K562 (cell line): ENCODE data around the gene NECTIN4. TPM values are rescaled to one million over a fixed set of nuclear protein-coding genes. Genes with fewer than 3 reads are reported as not detected.

ENCODE experiments used
- ATAC-seq: fragments of 200-7000 bp; cut with Tn5 transposase; 3 replicates; pipeline ENCODE4 v1.9.1; 2020; ENCODE audit warnings: moderate library complexity
- BruUV-seq: library from RNA; stranded (reverse); fragments of 400-500 nt; replicated peaks from 2 replicates; lab custom pipeline; 2021; lab: Mats Ljungman, UMichigan
- CTCF ChIA-PET: fragments of 300-600 bp; formaldehyde crosslinking; extraction: SDS; loops from one replicate; lab custom pipeline; 2021; ENCODE audit warnings: low intra/inter-chr PET ratio; lab: Yijun Ruan, JAX
- POLR2A ChIA-PET: fragments of 300-600, 350-650 bp; sonication (Branson Sonifier 250); formaldehyde crosslinking; extraction: SDS; loops from one replicate; lab custom pipeline; 2021; ENCODE audit warnings: antibody characterized with exemption, inconsistent platforms; lab: Yijun Ruan, JAX
- DNase-seq, 4 experiments: peaks; one replicate each; pipeline versions ENCODE4 v3.0.0 to v3.0.0-alpha.2; 2011 to 2018; ENCODE audit warnings: low spot score in 3 of 4, mixed read lengths in 3 of 4; ENCODE audit errors: extremely low read depth in 1 of 4
- FAIRE-seq: peaks from 2 replicates; lab custom pipeline; 2011; peaks lifted over from hg19 to GRCh38; lab: Jason Lieb, UNC
- H2AFZ ChIP-seq: 2 replicates; pipeline ENCODE4 v1.6.0; 2011; ENCODE audit warnings: low read depth, low read length, control low read depth, inconsistent platforms
- H3K27ac ChIP-seq: fragments of 200-600 bp; 3 replicates; pipeline ENCODE4 v1.8.0; 2011; ENCODE audit warnings: low read depth, mild to moderate bottlenecking, control low read depth, inconsistent platforms, low read length, moderate library complexity, mixed read lengths; ENCODE audit errors: extremely low read depth
- H3K27me3 ChIP-seq, 2 experiments: fragments of 300-600 bp in 1 of 2; 2 replicates in 1 of 2; 3 replicates in 1 of 2; pipeline versions ENCODE4 v1.6.0 to v1.8.0; 2011; ENCODE audit warnings: inconsistent platforms in 2 of 2, low read length in 2 of 2, mild to moderate bottlenecking in 1 of 2, mixed read lengths in 1 of 2, moderate library complexity in 1 of 2; ENCODE audit not compliant: control insufficient read depth in 2 of 2, insufficient read depth in 2 of 2
- H3K36me3 ChIP-seq: fragments of 300-600 bp; 3 replicates; pipeline ENCODE4 v1.8.0; 2011; ENCODE audit warnings: mild to moderate bottlenecking, low read length, inconsistent platforms; ENCODE audit not compliant: control insufficient read depth, insufficient read depth
- H3K4me1 ChIP-seq, 2 experiments: fragments of 200-600 bp in 1 of 2; replicated peaks in 1 of 2; 2 replicates in 1 of 2; 3 replicates in 1 of 2; pipeline versions ENCODE4 v1.5.1 to v1.8.0; 2011; ENCODE audit warnings: inconsistent platforms in 2 of 2, low read length in 2 of 2, mild to moderate bottlenecking in 1 of 2, mixed read lengths in 1 of 2, moderate library complexity in 1 of 2; ENCODE audit not compliant: control insufficient read depth in 2 of 2, insufficient read depth in 2 of 2
- H3K4me2 ChIP-seq: 2 replicates; pipeline ENCODE4 v1.6.1; 2011; ENCODE audit warnings: low read length, control low read depth, inconsistent platforms, mixed read lengths; ENCODE audit not compliant: insufficient read depth
- H3K4me3 ChIP-seq: fragments of 200-600 bp; sonication (generic), shearing (Covaris generic); 2 replicates; pipeline ENCODE4 v1.5.1; 2016; ENCODE audit warnings: control low read depth, inconsistent platforms
- H3K79me2 ChIP-seq: fragments of 200-600 bp; 3 replicates; pipeline ENCODE4 v1.8.0; 2011; ENCODE audit warnings: low read length, inconsistent platforms; ENCODE audit not compliant: control insufficient read depth, insufficient read depth
- H3K9ac ChIP-seq, 2 experiments: 2 replicates each; pipeline versions ENCODE4 v1.6.0 to v1.6.1; 2011; ENCODE audit warnings: low read depth in 2 of 2, low read length in 2 of 2, control low read depth in 1 of 2, inconsistent platforms in 1 of 2, mild to moderate bottlenecking in 1 of 2, mixed read lengths in 1 of 2; ENCODE audit not compliant: insufficient read depth in 1 of 2
- H3K9me1 ChIP-seq: one replicate; pipeline ENCODE4 v1.6.0; 2011; ENCODE audit warnings: inconsistent platforms, mild to moderate bottlenecking, low read length, moderate library complexity; ENCODE audit not compliant: control insufficient read depth, insufficient read depth
- H3K9me3 ChIP-seq: replicated peaks from 2 replicates; pipeline ENCODE4 v1.5.1; 2011; ENCODE audit warnings: low read depth, low read length, inconsistent platforms; ENCODE audit not compliant: control insufficient read depth, insufficient read depth
- H4K20me1 ChIP-seq: replicated peaks from 2 replicates; pipeline ENCODE4 v1.6.1; 2011; ENCODE audit warnings: low read length, inconsistent platforms, mixed read lengths; ENCODE audit not compliant: control insufficient read depth, insufficient read depth
- CEBPG ChIP-seq, 3 experiments: fragments of 200-800 bp in 1 of 3; sonication (Bioruptor generic) in 1 of 3; sonication (generic) in 1 of 3; formaldehyde crosslinking in 1 of 3; IDR thresholded peaks in 2 of 3; conservative IDR thresholded peaks in 1 of 3; 2 replicates each; pipeline versions ENCODE4 v1.6.1 to v1.8.0; 2016 to 2022; ENCODE audit warnings: missing compliant biosample characterization in 2 of 3, missing genetic modification characterization in 2 of 3, mild to moderate bottlenecking in 1 of 3, missing genetic modification reagents in 1 of 3
- COPS2 ChIP-seq: fragments of 450-650 bp; conservative IDR thresholded peaks from 2 replicates; pipeline ENCODE4 v1.6.1; 2016; ENCODE audit warnings: mild to moderate bottlenecking, moderate library complexity
- CREB1 ChIP-seq, 2 experiments: sonication (generic) in 1 of 2; formaldehyde crosslinking in 1 of 2; IDR thresholded peaks; 2 replicates each; pipeline versions ENCODE4 v1.6.1 to v1.8.0; 2012 to 2022; ENCODE audit warnings: inconsistent platforms in 1 of 2, mild to moderate bottlenecking in 1 of 2, missing genetic modification reagents in 1 of 2, moderate library complexity in 1 of 2
- ETV5 ChIP-seq: sonication (generic); formaldehyde crosslinking; IDR thresholded peaks from 2 replicates; pipeline ENCODE4 v1.4.0; 2020; ENCODE audit warnings: low read depth, mild to moderate bottlenecking, missing genetic modification reagents
- KLF13 ChIP-seq: fragments of 450-650 bp; IDR thresholded peaks from 2 replicates; pipeline ENCODE4 v1.6.1; 2016; ENCODE audit warnings: missing genetic modification characterization, low read depth, mild to moderate bottlenecking, missing compliant biosample characterization, moderate library complexity, borderline replicate concordance
- MTA1 ChIP-seq: fragments of 450-650 bp; IDR thresholded peaks from 2 replicates; pipeline ENCODE4 v1.6.1; 2017; ENCODE audit warnings: borderline replicate concordance
- NCOA1 ChIP-seq: fragments of 450-650 bp; IDR thresholded peaks from 2 replicates; pipeline ENCODE4 v1.6.1; 2016; ENCODE audit warnings: low read depth
- TEAD4 ChIP-seq, 2 experiments: sonication (generic) in 1 of 2; formaldehyde crosslinking in 1 of 2; IDR thresholded peaks; 2 replicates each; pipeline versions ENCODE4 v1.6.1 to v1.8.0; 2012 to 2022; ENCODE audit warnings: borderline replicate concordance in 1 of 2, inconsistent platforms in 1 of 2, low read length in 1 of 2, mild to moderate bottlenecking in 1 of 2, missing genetic modification reagents in 1 of 2
- ZNF12 ChIP-seq: sonication (generic); formaldehyde crosslinking; IDR thresholded peaks from 2 replicates; pipeline ENCODE4 v1.4.0; 2020; ENCODE audit warnings: mild to moderate bottlenecking, missing genetic modification reagents
- WGBS: fragments of 100-300 bp; shearing (Covaris generic); methylation state at CpG from one replicate; pipeline ENCODE4 v1.1.6; 2016; ENCODE audit warnings: low coverage, mixed read lengths; ENCODE audit not compliant: insufficient coverage; ENCODE audit errors: missing lambda C conversion rate; 5-methylcytosine and 5-hydroxymethylcytosine counted together
- in situ Hi-C: fragments of 300-500 bp; cut with MboI; formaldehyde crosslinking; loops from 4 replicates; pipeline ENCODE4 v1.15.0; 2018; ENCODE audit warnings: inconsistent platforms, mixed read lengths
- intact Hi-C: fragments of 100-400 bp; cut with micrococcal nuclease; formaldehyde crosslinking; loops from 2 replicates; pipeline ENCODE4 v1.14.2; 2022
- polyA plus RNA-seq, 8 experiments: library from polyadenylated mRNA; depleted of rRNA in 4 of 8; stranded (reverse) in 5 of 8; unstranded in 3 of 8; fragments of >200 nt; fragmentation: Nextera tagmentation in 2 of 8; fragmentation: Illumina TruSeq in 1 of 8; extraction: Ambion mirVana in 2 of 8; extraction: Trizol in 1 of 8; gene quantifications; 2 replicates each; pipeline versions ENCODE4 v1.2.1 to v1.2.3, GENCODE V29; 2011 to 2014; ENCODE audit warnings: inconsistent platforms in 1 of 8, missing spikeins in 1 of 8
- total RNA-seq, 7 experiments: library from RNA; depleted of rRNA in 6 of 7; stranded (reverse); fragments of >200 nt in 6 of 7; fragmentation: Illumina TruSeq in 2 of 7; extraction: Trizol in 2 of 7; gene quantifications; 2 replicates each; pipeline versions ENCODE4 v1.2.1 to v1.2.3, GENCODE V29; 2011 to 2021; ENCODE audit warnings: low replicate concordance in 1 of 7

NECTIN4 gene
- total and polyA plus RNA-seq, 9 of the 15 experiments (the other 6 are each of a cell fraction or from before 2014, with no cell fraction given), result 0.01 to 0.09 TPM; not detected in 7

- Histone ChIP-seq H4K20me1 (no peaks in the 10 kb centered on the region), H3K9ac (peak overlapping the region in 1 of 2 experiments; percentile 73; a peak in 2 of 4 replicates), H3K36me3 (no peaks in the 10 kb centered on the region; the same call in 2 of the 3 replicates), H3K4me2 (no peak overlapping the region), H3K4me3 (no peak overlapping the region), H3K9me3 (no peaks in the 10 kb centered on the region; the same call in 1 of the 2 replicates), H3K79me2 (peaks cover 6% of the 10 kb centered on the region; the same call in 2 of the 3 replicates), H3K4me1 (peaks cover 8 to 9% of the 10 kb centered on the region in 2 experiments; a peak in 4 of 5 replicates), H3K27ac (no peak overlapping the region), H2AFZ (no peak overlapping the region), H3K27me3 (no peaks in the 10 kb centered on the region), H3K9me1 (no peaks in the 10 kb centered on the region)
- TF ChIP-seq ZNF12 (CRISPR knock-in tag) (no peak), NCOA1 (no peak), TEAD4 (IDR thresholded peaks at IDR 0.05; ENCODE audit: low read length) (no peak), TEAD4 (CRISPR knock-in tag; IDR thresholded peaks at IDR 0.05; ENCODE audit: borderline replicate concordance) (no peak), CREB1 (IDR thresholded peaks at IDR 0.05) (no peak), CREB1 (CRISPR knock-in tag; IDR thresholded peaks at IDR 0.05) (no peak), KLF13 (tag) (no peak), COPS2 (no peak), MTA1 (no peak), CEBPG (CRISPR knock-in tag; IDR thresholded peaks at IDR 0.05) (no peak), CEBPG (tag; conservative IDR thresholded peaks at IDR 0.05 in 1 of 2, IDR thresholded peaks at IDR 0.05 in 1 of 2) (no peak), ETV5 (no peak)
- POLR2A ChIA-PET, result interaction anchor here (1.3 kb wide), 1 partner anchor 11 kb away, joined by 4 read pairs; no protein-coding TSS in a partner anchor
- DNase-seq (no peak), ATAC-seq (no peak), FAIRE-seq (no peak)
- in situ Hi-C loops, result no loop called here
- 56% methylated on average over 10 of the region's 10 CpGs for WGBS
- BruUV-seq, result no TSS peak
- CTCF ChIA-PET, result no interaction called here
- intact Hi-C loops, result no loop called here
Observed at GRCh38 chr1:161051219-161051618, 38.1 kb downstream of the NECTIN4 start.
